Activated CD8-positive, alpha-beta T cell treated with anti-CD3 and anti-CD28 coated beads for 36 hours (primary cell): ENCODE measurements around the gene CD209. TPM values are rescaled to one million over a fixed set of nuclear protein-coding genes. Genes with fewer than 3 reads are reported as not detected.
"Not testable (repeated sequence)": the region's sequence is repeated elsewhere in the genome, so short reads cannot be mapped to it uniquely, and the experiment has no call there.

ENCODE experiments used
- ATAC-seq: fragments of 200-7000 bp; cut with Tn5 transposase; one replicate; pipeline ENCODE4 v1.10.0; 2021; ENCODE audit warnings: mild to moderate bottlenecking, moderate library complexity
- CTCF ChIA-PET: fragments of 350-600 bp; sonication (Branson Sonifier 250); formaldehyde crosslinking; loops from one replicate; lab custom pipeline; 2021; ENCODE audit warnings: antibody characterized with exemption; lab: Charles Lee
- POLR2A ChIA-PET: fragments of 350-600 bp; sonication (Branson Sonifier 250); formaldehyde crosslinking; loops from one replicate; lab custom pipeline; 2021; ENCODE audit warnings: antibody characterized with exemption; lab: Charles Lee
- DNase-seq: peaks from one replicate; pipeline ENCODE4 v3.0.0-alpha.2; 2020
- H3K27ac Mint-ChIP-seq: one replicate; pipeline ENCODE4 v1.8.0; 2021; ENCODE audit warnings: mild to moderate bottlenecking, mixed read lengths
- H3K27me3 Mint-ChIP-seq: one replicate; pipeline ENCODE4 v1.8.0; 2021; ENCODE audit warnings: mixed read lengths
- H3K36me3 Mint-ChIP-seq: one replicate; pipeline ENCODE4 v1.8.0; 2021; ENCODE audit warnings: low read depth, mixed read lengths
- H3K4me1 Mint-ChIP-seq: one replicate; pipeline ENCODE4 v1.8.0; 2021; ENCODE audit warnings: low read depth, mixed read lengths
- H3K4me3 Mint-ChIP-seq: one replicate; pipeline ENCODE4 v1.8.0; 2021; ENCODE audit warnings: mild to moderate bottlenecking, moderate library complexity, mixed read lengths
- H3K9me3 Mint-ChIP-seq: one replicate; pipeline ENCODE4 v1.8.0; 2021; ENCODE audit warnings: mixed read lengths
- CTCF ChIP-seq: fragments of 200-600 bp; IDR thresholded peaks from one replicate; pipeline ENCODE4 v1.8.0; 2022; ENCODE audit warnings: antibody characterized with exemption, mild to moderate bottlenecking
- intact Hi-C: fragments of 100-400 bp; cut with micrococcal nuclease; formaldehyde crosslinking; loops from one replicate; pipeline ENCODE4 v1.10.0; 2022
- total RNA-seq, 2 experiments: library from RNA; stranded (reverse); gene quantifications; one replicate each; pipeline ENCODE4 v1.2.3, GENCODE V29; 2021

CD209 gene
- not detected for total RNA-seq

GRCh38 chr19:7746903-7747884 lies at the start of gene CD209:
TSS of gene CD209 (minus strand) at chr19:7747534. CDS start at chr19:7747511, 23 bp downstream.
- Mint-ChIP-seq H3K36me3 (peaks cover 6% of the 10 kb centered on the region), H3K27me3 (peaks cover 20% of the 10 kb centered on the region), H3K27ac (no peak within 1 kb of the TSS)

GRCh38 chr19:7795555-7796161 lies 48.3 kb upstream of the CD209 start:
- ChIA-PET CTCF (interaction anchor here (0.9 to 1.3 kb wide), 4 partner anchors 48 to 227 kb away, joined by 3 to 5 read pairs (median 3); partner anchors contain the start of gene CD209), POLR2A (no interaction called here)
- H3K27me3 Mint-ChIP-seq: peaks cover 20% of the 10 kb centered on the region
- intact Hi-C loops: loop anchor here (5.0 to 10.0 kb wide), 4 partner anchors 51 to 228 kb away; partner anchors contain the start of genes CD209 and TRAPPC5
- H3K9me3 Mint-ChIP-seq: no peaks in the 10 kb centered on the region
- no peak for DNase-seq
- peaks cover 7% of the 10 kb centered on the region for H3K4me1 Mint-ChIP-seq
- no peak overlapping the region for H3K27ac Mint-ChIP-seq
- no peaks in the 10 kb centered on the region for H3K36me3 Mint-ChIP-seq
- no peak overlapping the region for H3K4me3 Mint-ChIP-seq
- no peak for TF ChIP-seq CTCF
- ATAC-seq: no peak

More at GRCh38 chr19:7746903-7747884, at the start of gene CD209:
- peaks cover 27% of the 10 kb centered on the region for H3K4me1 Mint-ChIP-seq
- ATAC-seq: no peak
- H3K4me3 Mint-ChIP-seq: no peak within 1 kb of the TSS
- CTCF ChIA-PET: interaction anchor here (0.8 to 1.3 kb wide), 4 partner anchors 8 to 67 kb away, joined by 3 to 6 read pairs (median 3); partner anchors contain the start of gene TRAPPC5
- peaks cover 15% of the 10 kb centered on the region for H3K9me3 Mint-ChIP-seq
- DNase-seq: no peak
- POLR2A ChIA-PET: interaction anchor here (0.6 to 0.9 kb wide), 3 partner anchors 8 to 34 kb away, joined by 3 to 4 read pairs (median 3); no protein-coding TSS in a partner anchor
- intact Hi-C loops: loop anchor here (10.0 kb wide), 1 partner anchor 48 kb away; no protein-coding TSS in a partner anchor
- TF ChIP-seq CTCF: no peak

- no peak for DNase-seq
- ChIA-PET POLR2A (no interaction called here), CTCF (interaction anchor here (4.4 kb wide), 1 partner anchor 113 kb away, joined by 14 read pairs; the partner anchor contains the start of gene TRAPPC5)
- no peak overlapping the region for H3K4me3 Mint-ChIP-seq
- no peaks in the 10 kb centered on the region for H3K36me3 Mint-ChIP-seq
- TF ChIP-seq CTCF: no peak
- H3K4me1 Mint-ChIP-seq: peaks cover 6% of the 10 kb centered on the region
- H3K9me3 Mint-ChIP-seq: no peaks in the 10 kb centered on the region
- no peak overlapping the region for H3K27ac Mint-ChIP-seq
- intact Hi-C loops: loop anchor here (10.0 kb wide), 1 partner anchor 49 kb away; the partner anchor contains the start of gene CD209
- ATAC-seq: no peak
- H3K27me3 Mint-ChIP-seq: peaks cover 21% of the 10 kb centered on the region
Observed at GRCh38 chr19:7793493-7793892, 46.2 kb upstream of the CD209 start.

- intact Hi-C loops: loop anchor here (10.0 kb wide), 1 partner anchor 48 kb away; the partner anchor contains the start of gene CD209
- H3K4me1 Mint-ChIP-seq, H3K27ac Mint-ChIP-seq, H3K4me3 Mint-ChIP-seq, ATAC-seq, DNase-seq, H3K36me3 Mint-ChIP-seq, POLR2A ChIA-PET, H3K9me3 Mint-ChIP-seq: not testable (repeated sequence)
- CTCF ChIA-PET: interaction anchor here (1.7 to 4.4 kb wide), 2 partner anchors 7 to 112 kb away, joined by 10 to 14 read pairs; partner anchors contain the start of gene TRAPPC5
- peaks cover 26% of the 10 kb centered on the region for H3K27me3 Mint-ChIP-seq
Observed at GRCh38 chr19:7792701-7793100, 45.4 kb upstream of the CD209 start.

GRCh38 chr19:7792281-7792680 lies 44.9 kb upstream of the CD209 start:
- Mint-ChIP-seq H3K36me3 (no peaks in the 10 kb centered on the region), H3K27ac (no peak overlapping the region), H3K27me3 (peaks cover 27% of the 10 kb centered on the region), H3K4me3 (no peak overlapping the region), H3K4me1 (peaks cover 6% of the 10 kb centered on the region), H3K9me3 (no peaks in the 10 kb centered on the region)
- CTCF ChIA-PET: interaction anchor here (1.4 to 4.4 kb wide), 3 partner anchors 8 to 111 kb away, joined by 4 to 14 read pairs (median 10); partner anchors contain the start of gene TRAPPC5
- no peak for DNase-seq
- POLR2A ChIA-PET: no interaction called here
- intact Hi-C loops: loop anchor here (10.0 kb wide), 1 partner anchor 47 kb away; the partner anchor contains the start of gene CD209
- TF ChIP-seq CTCF: no peak
- no peak for ATAC-seq
